ENCODE measurements around the gene ITGA1. TPM values are rescaled to one million over a fixed set of nuclear protein-coding genes. Genes with fewer than 3 reads are reported as not detected.

The ITGA1 gene
- total RNA-seq, 2 experiments from 2014 or later: not detected

DNA sequence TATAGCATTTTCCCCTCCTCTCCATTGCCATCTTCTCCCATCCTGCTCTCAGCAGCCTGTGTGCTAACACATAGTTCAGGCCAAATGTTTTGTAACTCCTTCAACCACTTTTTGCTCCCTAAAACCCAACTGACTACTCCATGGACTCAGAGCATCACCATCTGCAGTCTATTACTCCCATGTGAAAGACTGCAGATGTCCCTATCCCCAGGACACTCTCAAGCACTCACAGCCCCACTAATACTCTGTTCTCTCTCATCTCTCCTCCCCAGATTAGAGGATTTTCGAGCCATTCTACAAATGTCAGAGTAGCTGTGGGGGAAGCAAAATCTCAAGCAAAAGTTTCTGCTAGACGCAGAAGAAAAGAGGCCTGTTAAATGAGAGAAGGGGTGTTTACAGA lies 99.3 kb downstream of the ITGA1 start:
- H3K4me2 ChIP-seq (ENCODE audit: low read length): no peak overlapping the region
- no peak overlapping the region for H3K27ac ChIP-seq (ENCODE audit: low read depth, low read length, poor library complexity, severe bottlenecking)
- no peaks in the 10 kb centered on the region for H3K4me1 ChIP-seq (ENCODE audit: insufficient read depth, low read length, poor library complexity, severe bottlenecking)
- no peaks in the 10 kb centered on the region for H4K20me1 ChIP-seq (ENCODE audit: insufficient read depth, low read length)
- 0 out of 2 replicates have a peak, but pooled peaks cover under 1% of the 10 kb centered on the region for H3K9me2 ChIP-seq (ENCODE audit: insufficient read depth, low read length)
- no peak for TF ChIP-seq EZH2phosphoT487 (IDR thresholded peaks at IDR 0.05; ENCODE audit: borderline replicate concordance, low read depth, low read length)
- TF ChIP-seq, protein P1, sequence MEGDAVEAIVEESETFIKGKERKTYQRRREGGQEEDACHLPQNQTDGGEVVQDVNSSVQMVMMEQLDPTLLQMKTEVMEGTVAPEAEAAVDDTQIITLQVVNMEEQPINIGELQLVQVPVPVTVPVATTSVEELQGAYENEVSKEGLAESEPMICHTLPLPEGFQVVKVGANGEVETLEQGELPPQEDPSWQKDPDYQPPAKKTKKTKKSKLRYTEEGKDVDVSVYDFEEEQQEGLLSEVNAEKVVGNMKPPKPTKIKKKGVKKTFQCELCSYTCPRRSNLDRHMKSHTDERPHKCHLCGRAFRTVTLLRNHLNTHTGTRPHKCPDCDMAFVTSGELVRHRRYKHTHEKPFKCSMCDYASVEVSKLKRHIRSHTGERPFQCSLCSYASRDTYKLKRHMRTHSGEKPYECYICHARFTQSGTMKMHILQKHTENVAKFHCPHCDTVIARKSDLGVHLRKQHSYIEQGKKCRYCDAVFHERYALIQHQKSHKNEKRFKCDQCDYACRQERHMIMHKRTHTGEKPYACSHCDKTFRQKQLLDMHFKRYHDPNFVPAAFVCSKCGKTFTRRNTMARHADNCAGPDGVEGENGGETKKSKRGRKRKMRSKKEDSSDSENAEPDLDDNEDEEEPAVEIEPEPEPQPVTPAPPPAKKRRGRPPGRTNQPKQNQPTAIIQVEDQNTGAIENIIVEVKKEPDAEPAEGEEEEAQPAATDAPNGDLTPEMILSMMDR (conservative IDR thresholded peaks at IDR 0.05; ENCODE audit: low read length): no peak
- no peaks in the 10 kb centered on the region for H3K9me3 ChIP-seq (ENCODE audit: low read length)
- no peaks in the 10 kb centered on the region for H3K79me2 ChIP-seq (ENCODE audit: insufficient read depth, low read depth, low read length)
- H3K4me3 ChIP-seq (ENCODE audit: low read depth, low read length, poor library complexity, severe bottlenecking): no peak overlapping the region
- no peak for DNase-seq (ENCODE audit: low spot score)
- POLR2A ChIA-PET: no interaction called here
- CTCF ChIA-PET (ENCODE audit: unreplicated experiment): no interaction called here
- intact Hi-C loops (cut with micrococcal nuclease; ENCODE audit: unreplicated experiment): no loop called here
- H3K36me3 ChIP-seq (ENCODE audit: insufficient read depth, low read length): no peaks in the 10 kb centered on the region
- H2AFZ ChIP-seq (ENCODE audit: low read length): no peak overlapping the region
- no TSS peak for BruUV-seq (replicated peaks)

DNA sequence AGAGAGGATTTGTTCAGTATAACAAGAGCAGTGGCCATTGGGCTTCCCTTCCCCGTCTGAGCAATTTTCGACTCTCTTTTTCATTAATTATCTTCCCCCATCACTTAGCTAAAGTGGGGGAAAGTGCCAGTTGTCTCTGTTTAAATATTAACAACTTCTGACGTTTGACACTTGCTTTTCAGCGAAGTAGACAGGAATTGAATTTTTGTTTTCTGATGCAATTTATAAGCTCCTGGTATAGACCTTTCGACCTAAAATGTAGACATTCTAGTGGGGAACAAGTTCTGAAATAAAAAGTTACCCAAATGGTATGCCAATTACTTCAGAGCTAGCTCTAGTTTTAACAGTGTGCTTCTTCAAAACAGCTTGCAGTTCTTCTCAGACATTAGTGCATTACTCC lies 100.6 kb downstream of the ITGA1 start:
- no peak for DNase-seq (ENCODE audit: low spot score)
- TF ChIP-seq, protein P1 (conservative IDR thresholded peaks at IDR 0.05; ENCODE audit: low read length): no peak
- no peak for TF ChIP-seq EZH2phosphoT487 (IDR thresholded peaks at IDR 0.05; ENCODE audit: borderline replicate concordance, low read depth, low read length)
- Histone ChIP-seq H2AFZ (ENCODE audit: low read length) (no peak overlapping the region), H3K9me3 (ENCODE audit: low read length) (no peaks in the 10 kb centered on the region), H3K4me1 (ENCODE audit: insufficient read depth, low read length, poor library complexity, severe bottlenecking) (no peaks in the 10 kb centered on the region), H3K4me2 (ENCODE audit: low read length) (no peak overlapping the region), H3K79me2 (ENCODE audit: insufficient read depth, low read depth, low read length) (no peaks in the 10 kb centered on the region), H3K27ac (ENCODE audit: low read depth, low read length, poor library complexity, severe bottlenecking) (no peak overlapping the region), H3K9me2 (ENCODE audit: insufficient read depth, low read length) (no peaks in the 10 kb centered on the region), H4K20me1 (ENCODE audit: insufficient read depth, low read length) (no peaks in the 10 kb centered on the region), H3K4me3 (ENCODE audit: low read depth, low read length, poor library complexity, severe bottlenecking) (no peak overlapping the region), H3K36me3 (ENCODE audit: insufficient read depth, low read length) (no peaks in the 10 kb centered on the region)
- intact Hi-C loops (cut with micrococcal nuclease; ENCODE audit: unreplicated experiment): no loop called here
- no TSS peak for BruUV-seq (replicated peaks)
- CTCF ChIA-PET (ENCODE audit: unreplicated experiment): no interaction called here
- POLR2A ChIA-PET: no interaction called here

DNA sequence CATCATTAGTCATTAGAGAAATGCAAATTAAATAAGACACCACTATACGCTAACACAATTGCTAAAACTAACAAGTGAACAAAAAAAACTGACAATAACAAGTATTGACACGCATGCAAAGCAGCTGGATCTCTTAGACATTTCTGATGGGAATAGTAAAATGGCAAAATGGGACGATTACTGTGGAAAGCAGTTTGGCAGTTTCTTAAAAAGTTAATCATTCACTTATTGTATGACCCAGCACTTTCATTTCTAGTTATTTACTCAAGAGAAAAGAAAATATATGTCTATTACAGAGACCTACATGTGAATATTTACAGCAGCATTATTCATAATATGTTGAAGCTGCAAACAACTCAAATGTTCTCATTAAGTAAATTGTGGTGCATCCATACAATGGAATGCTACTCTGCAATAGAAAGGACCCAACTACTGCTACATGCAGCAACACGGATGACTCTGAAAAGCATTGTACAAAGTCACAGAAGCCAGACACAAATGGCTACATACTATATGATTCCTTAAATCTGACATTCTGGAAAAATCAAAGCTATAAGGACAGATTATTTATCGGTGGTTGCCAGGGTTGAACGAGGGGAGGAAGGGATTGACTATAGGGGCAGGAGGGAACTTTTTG lies 104.6 kb downstream of the ITGA1 start:
- Histone ChIP-seq H3K79me2 (ENCODE audit: insufficient read depth, low read depth, low read length) (no peaks in the 10 kb centered on the region), H2AFZ (ENCODE audit: low read length) (no peak overlapping the region), H3K4me3 (ENCODE audit: low read depth, low read length, poor library complexity, severe bottlenecking) (no peak overlapping the region), H3K4me1 (ENCODE audit: insufficient read depth, low read length, poor library complexity, severe bottlenecking) (no peaks in the 10 kb centered on the region), H3K9me3 (ENCODE audit: low read length) (no peaks in the 10 kb centered on the region), H3K4me2 (ENCODE audit: low read length) (no peak overlapping the region), H3K36me3 (ENCODE audit: insufficient read depth, low read length) (no peaks in the 10 kb centered on the region), H3K9me2 (ENCODE audit: insufficient read depth, low read length) (no peaks in the 10 kb centered on the region), H3K27ac (ENCODE audit: low read depth, low read length, poor library complexity, severe bottlenecking) (no peak overlapping the region), H4K20me1 (ENCODE audit: insufficient read depth, low read length) (no peaks in the 10 kb centered on the region)
- ChIA-PET CTCF (ENCODE audit: unreplicated experiment) (no interaction called here), POLR2A (no interaction called here)
- intact Hi-C loops (cut with micrococcal nuclease; ENCODE audit: unreplicated experiment): no loop called here
- TF ChIP-seq, protein P1 (conservative IDR thresholded peaks at IDR 0.05; ENCODE audit: low read length): no peak
- no peak for TF ChIP-seq EZH2phosphoT487 (IDR thresholded peaks at IDR 0.05; ENCODE audit: borderline replicate concordance, low read depth, low read length)
- no TSS peak for BruUV-seq (replicated peaks)
- DNase-seq (ENCODE audit: low spot score): no peak

All from OCI-LY7 (cell line).